K562 (cell line): ENCODE data around the gene TUT4. TPM values are rescaled to one million over a fixed set of nuclear protein-coding genes. Genes with fewer than 3 reads are reported as not detected.

Source experiments
- ATAC-seq: fragments of 200-7000 bp; cut with Tn5 transposase; 3 replicates; pipeline ENCODE4 v1.9.1; 2020; ENCODE audit warnings: moderate library complexity
- BruUV-seq: library from RNA; stranded (reverse); fragments of 400-500 nt; replicated peaks from 2 replicates; lab custom pipeline; 2021; lab: Mats Ljungman, UMichigan
- CTCF ChIA-PET: fragments of 300-600 bp; formaldehyde crosslinking; extraction: SDS; loops from one replicate; lab custom pipeline; 2021; ENCODE audit warnings: low intra/inter-chr PET ratio; lab: Yijun Ruan, JAX
- POLR2A ChIA-PET: fragments of 300-600, 350-650 bp; sonication (Branson Sonifier 250); formaldehyde crosslinking; extraction: SDS; loops from one replicate; lab custom pipeline; 2021; ENCODE audit warnings: antibody characterized with exemption, inconsistent platforms; lab: Yijun Ruan, JAX
- DNase-seq, 4 experiments: peaks; one replicate each; pipeline versions ENCODE4 v3.0.0 to v3.0.0-alpha.2; 2011 to 2018; ENCODE audit warnings: low spot score in 3 of 4, mixed read lengths in 3 of 4; ENCODE audit errors: extremely low read depth in 1 of 4
- FAIRE-seq: peaks from 2 replicates; lab custom pipeline; 2011; peaks lifted over from hg19 to GRCh38; lab: Jason Lieb, UNC
- H2AFZ ChIP-seq: 2 replicates; pipeline ENCODE4 v1.6.0; 2011; ENCODE audit warnings: low read depth, low read length, control low read depth, inconsistent platforms
- H3K27ac ChIP-seq: fragments of 200-600 bp; 3 replicates; pipeline ENCODE4 v1.8.0; 2011; ENCODE audit warnings: low read depth, mild to moderate bottlenecking, control low read depth, inconsistent platforms, low read length, moderate library complexity, mixed read lengths; ENCODE audit errors: extremely low read depth
- H3K27me3 ChIP-seq, 2 experiments: fragments of 300-600 bp in 1 of 2; 2 replicates in 1 of 2; 3 replicates in 1 of 2; pipeline versions ENCODE4 v1.6.0 to v1.8.0; 2011; ENCODE audit warnings: inconsistent platforms in 2 of 2, low read length in 2 of 2, mild to moderate bottlenecking in 1 of 2, mixed read lengths in 1 of 2, moderate library complexity in 1 of 2; ENCODE audit not compliant: control insufficient read depth in 2 of 2, insufficient read depth in 2 of 2
- H3K36me3 ChIP-seq: fragments of 300-600 bp; 3 replicates; pipeline ENCODE4 v1.8.0; 2011; ENCODE audit warnings: mild to moderate bottlenecking, low read length, inconsistent platforms; ENCODE audit not compliant: control insufficient read depth, insufficient read depth
- H3K4me1 ChIP-seq, 2 experiments: fragments of 200-600 bp in 1 of 2; replicated peaks in 1 of 2; 2 replicates in 1 of 2; 3 replicates in 1 of 2; pipeline versions ENCODE4 v1.5.1 to v1.8.0; 2011; ENCODE audit warnings: inconsistent platforms in 2 of 2, low read length in 2 of 2, mild to moderate bottlenecking in 1 of 2, mixed read lengths in 1 of 2, moderate library complexity in 1 of 2; ENCODE audit not compliant: control insufficient read depth in 2 of 2, insufficient read depth in 2 of 2
- H3K4me2 ChIP-seq: 2 replicates; pipeline ENCODE4 v1.6.1; 2011; ENCODE audit warnings: low read length, control low read depth, inconsistent platforms, mixed read lengths; ENCODE audit not compliant: insufficient read depth
- H3K4me3 ChIP-seq: fragments of 200-600 bp; sonication (generic), shearing (Covaris generic); 2 replicates; pipeline ENCODE4 v1.5.1; 2016; ENCODE audit warnings: control low read depth, inconsistent platforms
- H3K79me2 ChIP-seq: fragments of 200-600 bp; 3 replicates; pipeline ENCODE4 v1.8.0; 2011; ENCODE audit warnings: low read length, inconsistent platforms; ENCODE audit not compliant: control insufficient read depth, insufficient read depth
- H3K9ac ChIP-seq, 2 experiments: 2 replicates each; pipeline versions ENCODE4 v1.6.0 to v1.6.1; 2011; ENCODE audit warnings: low read depth in 2 of 2, low read length in 2 of 2, control low read depth in 1 of 2, inconsistent platforms in 1 of 2, mild to moderate bottlenecking in 1 of 2, mixed read lengths in 1 of 2; ENCODE audit not compliant: insufficient read depth in 1 of 2
- H3K9me1 ChIP-seq: one replicate; pipeline ENCODE4 v1.6.0; 2011; ENCODE audit warnings: inconsistent platforms, mild to moderate bottlenecking, low read length, moderate library complexity; ENCODE audit not compliant: control insufficient read depth, insufficient read depth
- H3K9me3 ChIP-seq: replicated peaks from 2 replicates; pipeline ENCODE4 v1.5.1; 2011; ENCODE audit warnings: low read depth, low read length, inconsistent platforms; ENCODE audit not compliant: control insufficient read depth, insufficient read depth
- H4K20me1 ChIP-seq: replicated peaks from 2 replicates; pipeline ENCODE4 v1.6.1; 2011; ENCODE audit warnings: low read length, inconsistent platforms, mixed read lengths; ENCODE audit not compliant: control insufficient read depth, insufficient read depth
- ADNP ChIP-seq: fragments of 200-800 bp; sonication (Bioruptor generic); IDR thresholded peaks from 2 replicates; pipeline ENCODE4 v1.6.1; 2016; ENCODE audit warnings: missing genetic modification characterization, missing compliant biosample characterization
- BCOR ChIP-seq: fragments of 450-650 bp; IDR thresholded peaks from 2 replicates; pipeline ENCODE4 v1.6.1; 2016
- ESRRB ChIP-seq: fragments of 250-450 bp; sonication (Bioruptor Pico); IDR thresholded peaks from 2 replicates; pipeline ENCODE4 v1.5.0; 2020; ENCODE audit warnings: mild to moderate bottlenecking, moderate library complexity, borderline replicate concordance
- MTF1 ChIP-seq: fragments of 250-450 bp; sonication (Bioruptor Pico); IDR thresholded peaks from 2 replicates; pipeline ENCODE4 v1.9.0; 2021; ENCODE audit warnings: moderate library complexity, mild to moderate bottlenecking, inconsistent platforms, borderline replicate concordance
- NFYB ChIP-seq: IDR thresholded peaks from 2 replicates; pipeline ENCODE4 v1.6.1; 2011; ENCODE audit warnings: mild to moderate bottlenecking, moderate library complexity; ENCODE audit not compliant: insufficient read length; ENCODE audit errors: extremely low read depth
- PTRF ChIP-seq: fragments of 450-650 bp; IDR thresholded peaks from 2 replicates; pipeline ENCODE4 v1.6.1; 2016; ENCODE audit warnings: mild to moderate bottlenecking, missing genetic modification characterization, missing compliant biosample characterization
- RBM25 ChIP-seq: fragments of 200-400 bp; formaldehyde crosslinking; IDR thresholded peaks from 2 replicates; pipeline ENCODE4 v1.6.1; 2018; ENCODE audit warnings: low read length, low read depth, moderate library complexity; ENCODE audit not compliant: severe bottlenecking
- TOE1 ChIP-seq, 2 experiments: fragments of 450-650 bp in 1 of 2; sonication (generic) in 1 of 2; formaldehyde crosslinking in 1 of 2; IDR thresholded peaks; 2 replicates each; pipeline versions ENCODE4 v1.7.1 to v1.8.0; 2016 to 2022; ENCODE audit warnings: borderline replicate concordance in 2 of 2, mild to moderate bottlenecking in 2 of 2, antibody characterized with exemption in 1 of 2, inconsistent platforms in 1 of 2, low read depth in 1 of 2, missing genetic modification reagents in 1 of 2, moderate library complexity in 1 of 2
- WGBS: fragments of 100-300 bp; shearing (Covaris generic); methylation state at CpG from one replicate; pipeline ENCODE4 v1.1.6; 2016; ENCODE audit warnings: low coverage, mixed read lengths; ENCODE audit not compliant: insufficient coverage; ENCODE audit errors: missing lambda C conversion rate; 5-methylcytosine and 5-hydroxymethylcytosine counted together
- in situ Hi-C: fragments of 300-500 bp; cut with MboI; formaldehyde crosslinking; loops from 4 replicates; pipeline ENCODE4 v1.15.0; 2018; ENCODE audit warnings: inconsistent platforms, mixed read lengths
- intact Hi-C: fragments of 100-400 bp; cut with micrococcal nuclease; formaldehyde crosslinking; loops from 2 replicates; pipeline ENCODE4 v1.14.2; 2022
- polyA plus RNA-seq, 8 experiments: library from polyadenylated mRNA; depleted of rRNA in 4 of 8; stranded (reverse) in 5 of 8; unstranded in 3 of 8; fragments of >200 nt; fragmentation: Nextera tagmentation in 2 of 8; fragmentation: Illumina TruSeq in 1 of 8; extraction: Ambion mirVana in 2 of 8; extraction: Trizol in 1 of 8; gene quantifications; 2 replicates each; pipeline versions ENCODE4 v1.2.1 to v1.2.3, GENCODE V29; 2011 to 2014; ENCODE audit warnings: inconsistent platforms in 1 of 8, missing spikeins in 1 of 8
- total RNA-seq, 7 experiments: library from RNA; depleted of rRNA in 6 of 7; stranded (reverse); fragments of >200 nt in 6 of 7; fragmentation: Illumina TruSeq in 2 of 7; extraction: Trizol in 2 of 7; gene quantifications; 2 replicates each; pipeline versions ENCODE4 v1.2.1 to v1.2.3, GENCODE V29; 2011 to 2021; ENCODE audit warnings: low replicate concordance in 1 of 7
- TF ChIP-seq, protein P1 (sequence below): sonication (generic); formaldehyde crosslinking; IDR thresholded peaks from 2 replicates; pipeline ENCODE4 v1.9.0; 2022; ENCODE audit warnings: mild to moderate bottlenecking, missing genetic modification reagents
- TF ChIP-seq, protein P2 (sequence below): fragments of 450-650 bp; IDR thresholded peaks from 2 replicates; pipeline ENCODE4 v1.6.1; 2016; ENCODE audit warnings: borderline replicate concordance
- TF ChIP-seq, protein P3 (sequence below): fragments of 250-450 bp; sonication (Bioruptor Pico); IDR thresholded peaks from 2 replicates; pipeline ENCODE4 v1.5.0; 2020; ENCODE audit warnings: mild to moderate bottlenecking

Gene TUT4
- total and polyA plus RNA-seq, 9 of the 15 experiments (the other 6 are each of a cell fraction or from before 2014, with no cell fraction given) = 15.8 to 53.5 (median 36.7) TPM

DNA sequence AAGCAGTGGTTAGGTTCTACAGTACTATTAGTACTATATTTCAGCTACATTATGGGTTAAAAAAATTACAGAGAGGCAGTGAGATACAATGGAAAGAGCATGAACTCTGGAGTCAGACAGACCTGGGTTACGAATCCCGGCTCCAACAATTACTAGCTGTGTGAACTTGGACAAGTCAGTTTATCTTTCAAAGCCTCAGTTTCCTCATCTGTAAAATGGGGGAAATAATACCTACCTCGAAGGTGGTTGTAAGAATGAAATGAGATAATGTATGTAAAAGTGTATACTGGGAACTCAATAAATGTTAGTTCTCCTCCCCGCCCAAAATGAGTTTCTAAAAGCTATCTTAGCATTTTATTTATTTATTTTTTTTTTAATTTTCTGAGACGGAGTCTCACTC is 89.0 kb downstream of the TUT4 start:
- 91% methylated on average over 5 of the region's 5 CpGs for WGBS

More for the DNA sequence above, 89.0 kb downstream of the TUT4 start:
- Histone ChIP-seq H3K9ac (no peak overlapping the region), H2AFZ (no peak overlapping the region), H3K79me2 (no peaks in the 10 kb centered on the region), H3K9me1 (no peaks in the 10 kb centered on the region), H3K36me3 (peaks cover 7% of the 10 kb centered on the region; the same call in 2 of the 3 replicates), H3K4me1 (no peaks in the 10 kb centered on the region), H3K27me3 (no peaks in the 10 kb centered on the region), H3K4me2 (no peak overlapping the region), H3K4me3 (no peak overlapping the region), H3K9me3 (no peaks in the 10 kb centered on the region), H4K20me1 (no peaks in the 10 kb centered on the region), H3K27ac (no peak overlapping the region)
- no peak for ATAC-seq
- ChIA-PET POLR2A (interaction anchor here (0.6 to 1.2 kb wide), 5 partner anchors 9 to 60 kb away, joined by 3 to 4 read pairs (median 3); no protein-coding TSS in a partner anchor), CTCF (no interaction called here)
- TF ChIP-seq, protein P1, sequence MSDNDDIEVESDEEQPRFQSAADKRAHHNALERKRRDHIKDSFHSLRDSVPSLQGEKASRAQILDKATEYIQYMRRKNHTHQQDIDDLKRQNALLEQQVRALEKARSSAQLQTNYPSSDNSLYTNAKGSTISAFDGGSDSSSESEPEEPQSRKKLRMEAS (CRISPR knock-in tag) = no peak
- TF ChIP-seq, protein P2, sequence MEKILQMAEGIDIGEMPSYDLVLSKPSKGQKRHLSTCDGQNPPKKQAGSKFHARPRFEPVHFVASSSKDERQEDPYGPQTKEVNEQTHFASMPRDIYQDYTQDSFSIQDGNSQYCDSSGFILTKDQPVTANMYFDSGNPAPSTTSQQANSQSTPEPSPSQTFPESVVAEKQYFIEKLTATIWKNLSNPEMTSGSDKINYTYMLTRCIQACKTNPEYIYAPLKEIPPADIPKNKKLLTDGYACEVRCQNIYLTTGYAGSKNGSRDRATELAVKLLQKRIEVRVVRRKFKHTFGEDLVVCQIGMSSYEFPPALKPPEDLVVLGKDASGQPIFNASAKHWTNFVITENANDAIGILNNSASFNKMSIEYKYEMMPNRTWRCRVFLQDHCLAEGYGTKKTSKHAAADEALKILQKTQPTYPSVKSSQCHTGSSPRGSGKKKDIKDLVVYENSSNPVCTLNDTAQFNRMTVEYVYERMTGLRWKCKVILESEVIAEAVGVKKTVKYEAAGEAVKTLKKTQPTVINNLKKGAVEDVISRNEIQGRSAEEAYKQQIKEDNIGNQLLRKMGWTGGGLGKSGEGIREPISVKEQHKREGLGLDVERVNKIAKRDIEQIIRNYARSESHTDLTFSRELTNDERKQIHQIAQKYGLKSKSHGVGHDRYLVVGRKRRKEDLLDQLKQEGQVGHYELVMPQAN = no peak
- TF ChIP-seq BCOR (peak; percentile 59), ESRRB (CRISPR knock-in tag) (no peak), NFYB (no peak), RBM25 (peak; percentile 94), PTRF (no peak), TOE1 (IDR thresholded peaks at IDR 0.05; ENCODE audit: borderline replicate concordance) (no peak), TOE1 (CRISPR knock-in tag; IDR thresholded peaks at IDR 0.05; ENCODE audit: borderline replicate concordance, low read depth) (no peak), ADNP (tag) (peak; percentile 39; the same call in 1 of the 2 replicates), MTF1 (no peak)
- TF ChIP-seq, protein P3, sequence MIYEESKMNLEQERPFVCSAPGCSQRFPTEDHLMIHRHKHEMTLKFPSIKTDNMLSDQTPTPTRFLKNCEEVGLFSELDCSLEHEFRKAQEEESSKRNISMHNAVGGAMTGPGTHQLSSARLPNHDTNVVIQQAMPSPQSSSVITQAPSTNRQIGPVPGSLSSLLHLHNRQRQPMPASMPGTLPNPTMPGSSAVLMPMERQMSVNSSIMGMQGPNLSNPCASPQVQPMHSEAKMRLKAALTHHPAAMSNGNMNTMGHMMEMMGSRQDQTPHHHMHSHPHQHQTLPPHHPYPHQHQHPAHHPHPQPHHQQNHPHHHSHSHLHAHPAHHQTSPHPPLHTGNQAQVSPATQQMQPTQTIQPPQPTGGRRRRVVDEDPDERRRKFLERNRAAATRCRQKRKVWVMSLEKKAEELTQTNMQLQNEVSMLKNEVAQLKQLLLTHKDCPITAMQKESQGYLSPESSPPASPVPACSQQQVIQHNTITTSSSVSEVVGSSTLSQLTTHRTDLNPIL = no peak
- FAIRE-seq = no peak
- in situ Hi-C loops (no loop called here), intact Hi-C loops (no loop called here)
- DNase-seq = no peak
- no TSS peak for BruUV-seq
